HEK293 (cell line): ENCODE data around the gene IGDCC3.

ENCODE experiments used
- CTCF ChIA-PET: fragments of 350-600 bp; formaldehyde crosslinking; extraction: SDS; loops from one replicate; lab custom pipeline; 2021; ENCODE audit warnings: antibody characterized with exemption; lab: Yijun Ruan, JAX
- POLR2A ChIA-PET: fragments of 300-600 bp; formaldehyde crosslinking; extraction: SDS; loops from one replicate; lab custom pipeline; 2020; ENCODE audit warnings: antibody characterized with exemption, inconsistent platforms; lab: Yijun Ruan, JAX
- H3K27ac ChIP-seq: fragments of 200-500 bp; sonication (Bioruptor generic); 2 replicates; pipeline ENCODE4 v1.5.1; 2014; ENCODE audit warnings: low read depth, low read length, control low read depth, inconsistent platforms; ENCODE audit errors: extremely low read depth
- H3K36me3 ChIP-seq, 2 experiments: fragments of 200-500 bp in 1 of 2; sonication (Bioruptor generic) in 1 of 2; 1 replicate in 1 of 2; 2 replicates in 1 of 2; pipeline ENCODE4 v1.5.1; 2014 to 2017; ENCODE audit warnings: inconsistent platforms in 2 of 2, low read length in 2 of 2; ENCODE audit not compliant: control insufficient read depth in 2 of 2, insufficient read depth in 1 of 2
- H3K4me1 ChIP-seq: fragments of 200-500 bp; sonication (Bioruptor generic); 2 replicates; pipeline ENCODE4 v1.5.1; 2014; ENCODE audit warnings: mild to moderate bottlenecking, low read length, inconsistent platforms; ENCODE audit not compliant: control insufficient read depth, insufficient read depth
- H3K4me3 ChIP-seq: 2 replicates; pipeline ENCODE4 v1.5.1; 2011; ENCODE audit warnings: low read depth, mild to moderate bottlenecking, control low read depth, low read length, moderate library complexity
- H3K9me3 ChIP-seq: fragments of 200-500 bp; sonication (Bioruptor generic); 2 replicates; pipeline ENCODE4 v1.5.1; 2014; ENCODE audit warnings: low read depth, low read length, inconsistent platforms; ENCODE audit not compliant: control insufficient read depth, insufficient read depth
- GLIS1 ChIP-seq: fragments of 450-650 bp; formaldehyde crosslinking; IDR thresholded peaks from 2 replicates; pipeline ENCODE4 v1.5.1; 2016; ENCODE audit warnings: missing biosample characterization, missing genetic modification characterization
- GLIS2 ChIP-seq: fragments of 450-650 bp; formaldehyde crosslinking; IDR thresholded peaks from 2 replicates; pipeline ENCODE4 v1.5.1; 2016; ENCODE audit warnings: missing biosample characterization, missing genetic modification characterization
- KLF10 ChIP-seq: fragments of 450-650 bp; IDR thresholded peaks from 2 replicates; pipeline ENCODE4 v1.5.1; 2018; ENCODE audit warnings: missing biosample characterization, mild to moderate bottlenecking, missing genetic modification characterization
- MZF1 ChIP-seq: fragments of 450-650 bp; formaldehyde crosslinking; IDR thresholded peaks from 2 replicates; pipeline ENCODE4 v1.5.1; 2017; ENCODE audit warnings: missing biosample characterization, missing genetic modification characterization, borderline replicate concordance
- SCRT2 ChIP-seq: fragments of 450-650 bp; formaldehyde crosslinking; IDR thresholded peaks from 2 replicates; pipeline ENCODE4 v1.5.1; 2016; ENCODE audit warnings: missing biosample characterization, missing genetic modification characterization
- ZBTB17 ChIP-seq: fragments of 450-650 bp; formaldehyde crosslinking; IDR thresholded peaks from 2 replicates; pipeline ENCODE4 v1.5.1; 2016; ENCODE audit warnings: missing biosample characterization, missing genetic modification characterization
- ZEB2 ChIP-seq: fragments of 450-650 bp; formaldehyde crosslinking; IDR thresholded peaks from 2 replicates; pipeline ENCODE4 v1.5.1; 2016; ENCODE audit warnings: missing biosample characterization, missing genetic modification characterization
- ZIC2 ChIP-seq: fragments of 450-650 bp; formaldehyde crosslinking; IDR thresholded peaks from 2 replicates; pipeline ENCODE4 v1.5.1; 2016; ENCODE audit warnings: missing biosample characterization, missing genetic modification characterization
- ZNF10 ChIP-seq: fragments of 450-650 bp; formaldehyde crosslinking; IDR thresholded peaks from 2 replicates; pipeline ENCODE4 v1.5.1; 2017; ENCODE audit warnings: missing biosample characterization, missing genetic modification characterization
- ZNF146 ChIP-seq: fragments of 450-650 bp; formaldehyde crosslinking; IDR thresholded peaks from 2 replicates; pipeline ENCODE4 v1.5.1; 2016; ENCODE audit warnings: missing biosample characterization, missing genetic modification characterization
- ZNF16 ChIP-seq: fragments of 450-650 bp; formaldehyde crosslinking; IDR thresholded peaks from 2 replicates; pipeline ENCODE4 v1.5.1; 2016; ENCODE audit warnings: low read depth, missing biosample characterization, missing genetic modification characterization
- ZNF211 ChIP-seq: fragments of 450-650 bp; formaldehyde crosslinking; IDR thresholded peaks from 2 replicates; pipeline ENCODE4 v1.5.1; 2016; ENCODE audit warnings: low read depth, missing biosample characterization, missing genetic modification characterization
- ZNF223 ChIP-seq: fragments of 450-650 bp; formaldehyde crosslinking; IDR thresholded peaks from 2 replicates; pipeline ENCODE4 v1.5.1; 2016; ENCODE audit warnings: missing biosample characterization, missing genetic modification characterization
- ZNF335 ChIP-seq: fragments of 450-650 bp; formaldehyde crosslinking; conservative IDR thresholded peaks from 2 replicates; pipeline ENCODE4 v1.5.1; 2016; ENCODE audit warnings: missing biosample characterization, missing genetic modification characterization
- ZNF366 ChIP-seq: fragments of 450-650 bp; formaldehyde crosslinking; conservative IDR thresholded peaks from 2 replicates; pipeline ENCODE4 v1.5.1; 2016; ENCODE audit warnings: missing biosample characterization, missing genetic modification characterization
- ZNF37A ChIP-seq: fragments of 450-650 bp; IDR thresholded peaks from 2 replicates; pipeline ENCODE4 v1.5.1; 2018; ENCODE audit warnings: missing biosample characterization, missing genetic modification characterization
- ZNF391 ChIP-seq: fragments of 450-650 bp; formaldehyde crosslinking; IDR thresholded peaks from 2 replicates; pipeline ENCODE4 v1.5.1; 2016; ENCODE audit warnings: low read depth, missing biosample characterization, missing genetic modification characterization, borderline replicate concordance
- ZNF423 ChIP-seq: fragments of 450-650 bp; formaldehyde crosslinking; IDR thresholded peaks from 2 replicates; pipeline ENCODE4 v1.5.1; 2016; ENCODE audit warnings: missing biosample characterization, missing genetic modification characterization
- ZNF433 ChIP-seq: fragments of 450-650 bp; formaldehyde crosslinking; IDR thresholded peaks from 2 replicates; pipeline ENCODE4 v1.5.1; 2016; ENCODE audit warnings: missing biosample characterization, missing genetic modification characterization, low read depth
- ZNF600 ChIP-seq: fragments of 450-650 bp; formaldehyde crosslinking; IDR thresholded peaks from 2 replicates; pipeline ENCODE4 v1.5.1; 2016; ENCODE audit warnings: missing biosample characterization, missing genetic modification characterization
- ZNF629 ChIP-seq: fragments of 450-650 bp; formaldehyde crosslinking; IDR thresholded peaks from 2 replicates; pipeline ENCODE4 v1.5.1; 2017; ENCODE audit warnings: missing biosample characterization, missing genetic modification characterization
- ZNF768 ChIP-seq: fragments of 450-650 bp; formaldehyde crosslinking; IDR thresholded peaks from 2 replicates; pipeline ENCODE4 v1.5.1; 2018; ENCODE audit warnings: missing biosample characterization, mild to moderate bottlenecking, missing genetic modification characterization
- ZNF785 ChIP-seq: fragments of 450-650 bp; formaldehyde crosslinking; IDR thresholded peaks from 2 replicates; pipeline ENCODE4 v1.5.1; 2016; ENCODE audit warnings: missing biosample characterization, missing genetic modification characterization
- TF ChIP-seq, protein P1 (sequence below): fragments of 450-650 bp; formaldehyde crosslinking; IDR thresholded peaks from 2 replicates; pipeline ENCODE4 v1.5.1; 2016; ENCODE audit warnings: missing biosample characterization, missing genetic modification characterization
- TF ChIP-seq, protein P2 (sequence below): fragments of 450-650 bp; formaldehyde crosslinking; IDR thresholded peaks from 2 replicates; pipeline ENCODE4 v1.5.1; 2016; ENCODE audit warnings: missing biosample characterization, missing genetic modification characterization

Gene IGDCC3

DNA sequence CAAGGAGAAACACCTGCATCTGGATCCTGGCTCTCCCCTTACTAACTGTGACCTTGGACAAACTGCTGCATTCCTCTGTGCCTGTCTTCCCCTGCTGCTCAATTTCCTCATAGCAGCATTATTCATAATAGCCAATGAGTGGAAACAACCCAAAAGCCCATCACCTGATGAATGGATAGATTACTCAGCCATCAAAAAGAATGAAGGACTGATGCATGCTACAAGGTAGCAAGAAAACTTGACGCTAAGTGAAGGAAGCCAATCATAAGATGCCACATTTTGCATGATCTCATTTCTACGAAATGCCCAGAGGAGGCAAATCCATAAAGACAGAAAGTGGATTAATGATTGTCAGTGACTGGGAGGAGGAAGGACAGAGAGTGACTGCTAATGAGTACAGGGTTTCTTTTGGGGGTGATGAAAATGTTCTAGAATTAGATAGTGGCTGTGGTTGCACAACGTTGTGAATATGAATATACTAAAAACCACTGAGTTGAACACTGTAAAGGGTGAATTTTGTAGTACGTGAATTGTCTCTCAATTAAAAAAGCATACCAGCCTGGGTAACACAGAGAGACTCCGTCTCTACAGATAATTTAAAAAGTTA, 33.8 kb upstream of the IGDCC3 start:
- Histone ChIP-seq H3K4me1 (peaks cover 15% of the 10 kb centered on the region), H3K4me3 (no peak overlapping the region), H3K27ac (no peak overlapping the region), H3K36me3 (no peaks in the 10 kb centered on the region), H3K9me3 (no peaks in the 10 kb centered on the region)
- ChIA-PET CTCF (interaction anchor here (0.5 to 4.3 kb wide), 4 partner anchors 10 to 606 kb away, joined by 3 to 40 read pairs (median 4); no protein-coding TSS in a partner anchor), POLR2A (no interaction called here)
- 0 out of 2 replicates have a peak, but pooled peaks have one; percentile 13 for TF ChIP-seq ZBTB17
- no peak for TF ChIP-seq ZNF16 (tag by site-specific recombination)
- TF ChIP-seq ZNF768 (tag by site-specific recombination) = no peak
- TF ChIP-seq SCRT2 = peak; percentile 59; the same call in 1 of the 2 replicates
- TF ChIP-seq MZF1 (tag by site-specific recombination) = no peak
- no peak for TF ChIP-seq ZNF223
- TF ChIP-seq ZNF211 = no peak
- TF ChIP-seq ZNF629 (tag by site-specific recombination) = 0 out of 2 replicates have a peak, but pooled peaks have one; percentile 18
- 0 out of 2 replicates have a peak, but pooled peaks have one; percentile 60 for TF ChIP-seq ZNF146 (tag by site-specific recombination)
- no peak for TF ChIP-seq ZNF433 (tag by site-specific recombination)
- no peak for TF ChIP-seq ZNF600
- TF ChIP-seq ZNF785 (tag by site-specific recombination) = no peak
- TF ChIP-seq ZEB2 (tag by site-specific recombination) = peak; percentile 27; the same call in 1 of the 2 replicates
- TF ChIP-seq GLIS1 (tag by site-specific recombination) = 0 out of 2 replicates have a peak, but pooled peaks have one; percentile 3
- no peak for TF ChIP-seq ZIC2 (tag by site-specific recombination)
- peak; percentile 100 for TF ChIP-seq ZNF10 (tag by site-specific recombination)
- peak; percentile 29; the same call in 1 of the 2 replicates for TF ChIP-seq ZNF366

DNA sequence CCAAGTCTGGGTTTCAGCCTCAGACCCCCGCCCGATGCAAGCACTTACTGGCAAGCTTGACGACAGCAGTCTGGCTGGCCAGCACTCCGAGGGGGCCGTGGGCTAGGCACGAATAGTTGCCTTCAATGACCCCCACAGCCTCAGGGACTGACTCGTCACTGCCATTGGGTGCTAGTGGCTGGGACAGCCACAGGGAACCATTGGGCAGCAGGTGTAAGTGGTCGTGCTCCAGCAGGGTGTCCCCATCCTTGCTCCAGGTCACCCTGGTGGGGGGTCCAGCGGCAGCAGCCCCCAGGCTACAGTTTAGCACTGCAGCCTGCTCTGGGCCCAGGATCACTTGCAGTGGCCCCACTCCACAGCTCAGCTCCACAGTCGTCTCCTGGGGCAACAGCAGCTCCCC, 33.2 kb upstream of the IGDCC3 start:
- POLR2A ChIA-PET = no interaction called here

DNA sequence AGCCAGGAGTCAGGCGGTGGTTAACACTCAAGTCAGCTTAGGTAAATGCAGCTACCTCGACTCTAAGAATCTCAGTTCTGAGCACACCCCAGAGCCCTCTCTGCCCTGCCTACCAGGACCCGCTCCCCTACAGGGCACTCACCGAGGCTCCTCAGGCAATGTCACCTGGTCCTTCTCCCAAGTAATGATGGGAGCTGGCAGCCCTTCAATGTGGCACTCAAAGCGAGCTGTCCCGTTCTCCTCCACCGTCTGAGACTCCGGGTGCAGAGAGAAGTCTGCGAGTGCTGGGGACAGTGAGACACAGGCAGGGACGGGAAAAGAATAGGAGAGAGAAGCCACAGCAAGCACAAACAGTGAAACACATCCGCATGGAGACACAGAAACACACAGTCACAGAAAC, 32.2 kb upstream of the IGDCC3 start:
- ChIA-PET POLR2A (no interaction called here), CTCF (interaction anchor here (0.6 to 2.6 kb wide), 4 partner anchors 9 to 141 kb away, joined by 3 to 14 read pairs (median 5); no protein-coding TSS in a partner anchor)
- no peak for TF ChIP-seq ZNF785 (tag by site-specific recombination)
- TF ChIP-seq, protein P1, sequence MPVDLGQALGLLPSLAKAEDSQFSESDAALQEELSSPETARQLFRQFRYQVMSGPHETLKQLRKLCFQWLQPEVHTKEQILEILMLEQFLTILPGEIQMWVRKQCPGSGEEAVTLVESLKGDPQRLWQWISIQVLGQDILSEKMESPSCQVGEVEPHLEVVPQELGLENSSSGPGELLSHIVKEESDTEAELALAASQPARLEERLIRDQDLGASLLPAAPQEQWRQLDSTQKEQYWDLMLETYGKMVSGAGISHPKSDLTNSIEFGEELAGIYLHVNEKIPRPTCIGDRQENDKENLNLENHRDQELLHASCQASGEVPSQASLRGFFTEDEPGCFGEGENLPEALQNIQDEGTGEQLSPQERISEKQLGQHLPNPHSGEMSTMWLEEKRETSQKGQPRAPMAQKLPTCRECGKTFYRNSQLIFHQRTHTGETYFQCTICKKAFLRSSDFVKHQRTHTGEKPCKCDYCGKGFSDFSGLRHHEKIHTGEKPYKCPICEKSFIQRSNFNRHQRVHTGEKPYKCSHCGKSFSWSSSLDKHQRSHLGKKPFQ (tag by site-specific recombination) = no peak
- no peak for TF ChIP-seq ZNF37A
- no peak for TF ChIP-seq ZNF335 (tag by site-specific recombination)
- no peak for TF ChIP-seq ZNF391 (tag by site-specific recombination)
- no peak overlapping the region for H3K4me3 ChIP-seq
- no peaks in the 10 kb centered on the region for H3K36me3 ChIP-seq
- H3K27ac ChIP-seq = no peak overlapping the region
- H3K4me1 ChIP-seq = peaks cover 15% of the 10 kb centered on the region
- H3K9me3 ChIP-seq = no peaks in the 10 kb centered on the region

More for the DNA sequence above, 33.2 kb upstream of the IGDCC3 start:
- no peak overlapping the region for H3K4me3 ChIP-seq
- CTCF ChIA-PET = interaction anchor here (0.5 to 2.6 kb wide), 4 partner anchors 10 to 605 kb away, joined by 3 to 14 read pairs (median 4); no protein-coding TSS in a partner anchor
- H3K36me3 ChIP-seq = no peaks in the 10 kb centered on the region
- no peak overlapping the region for H3K27ac ChIP-seq
- no peaks in the 10 kb centered on the region for H3K9me3 ChIP-seq
- TF ChIP-seq KLF10 (tag by site-specific recombination) (no peak), ZIC2 (tag by site-specific recombination) (peak; percentile 96), ZNF423 (tag by site-specific recombination) (0 out of 2 replicates have a peak, but pooled peaks have one; percentile 24), GLIS2 (tag by site-specific recombination) (peak; percentile 65), GLIS1 (tag by site-specific recombination) (peak; percentile 84)
- TF ChIP-seq, protein P2, sequence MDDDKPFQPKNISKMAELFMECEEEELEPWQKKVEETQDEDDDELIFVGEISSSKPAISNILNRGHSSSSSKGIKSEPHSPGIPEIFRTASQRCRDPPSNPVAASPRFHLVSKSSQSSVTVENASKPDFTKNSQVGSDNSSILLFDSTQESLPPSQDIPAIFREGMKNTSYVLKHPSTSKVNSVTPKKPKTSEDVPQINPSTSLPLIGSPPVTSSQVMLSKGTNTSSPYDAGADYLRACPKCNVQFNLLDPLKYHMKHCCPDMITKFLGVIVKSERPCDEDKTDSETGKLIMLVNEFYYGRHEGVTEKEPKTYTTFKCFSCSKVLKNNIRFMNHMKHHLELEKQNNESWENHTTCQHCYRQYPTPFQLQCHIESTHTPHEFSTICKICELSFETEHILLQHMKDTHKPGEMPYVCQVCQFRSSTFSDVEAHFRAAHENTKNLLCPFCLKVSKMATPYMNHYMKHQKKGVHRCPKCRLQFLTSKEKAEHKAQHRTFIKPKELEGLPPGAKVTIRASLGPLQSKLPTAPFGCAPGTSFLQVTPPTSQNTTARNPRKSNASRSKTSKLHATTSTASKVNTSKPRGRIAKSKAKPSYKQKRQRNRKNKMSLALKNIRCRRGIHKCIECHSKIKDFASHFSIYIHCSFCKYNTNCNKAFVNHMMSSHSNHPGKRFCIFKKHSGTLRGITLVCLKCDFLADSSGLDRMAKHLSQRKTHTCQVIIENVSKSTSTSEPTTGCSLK (tag by site-specific recombination) = no peak
- TF ChIP-seq, all 188 proteins: peak for 4
- H3K4me1 ChIP-seq = peaks cover 17% of the 10 kb centered on the region
